IMR-90 (cell line): ENCODE results near the gene ESF1. TPM values are rescaled to one million over a fixed set of nuclear protein-coding genes. Genes with fewer than 3 reads are reported as not detected.

Experiments
- ATAC-seq: fragments of 200-7000 bp; cut with Tn5 transposase; 2 replicates; pipeline ENCODE4 v1.9.1; 2020; ENCODE audit warnings: low read depth, mild to moderate bottlenecking, moderate library complexity
- BruUV-seq: library from RNA; stranded (reverse); fragments of 400-500 nt; replicated peaks from 2 replicates; lab custom pipeline; 2021; lab: Mats Ljungman, UMichigan
- CTCF ChIA-PET: fragments of 300-600 bp; formaldehyde crosslinking; extraction: SDS; loops from one replicate; lab custom pipeline; 2021; ENCODE audit warnings: antibody characterized with exemption; lab: Yijun Ruan, JAX
- POLR2A ChIA-PET: fragments of 300-600 bp; sonication (Branson Sonifier 250); formaldehyde crosslinking; loops from one replicate; lab custom pipeline; 2022; ENCODE audit warnings: antibody characterized with exemption; ENCODE audit not compliant: unreplicated experiment; lab: Charles Lee
- DNase-seq: peaks from one replicate; pipeline ENCODE4 v3.0.0; 2013
- H2AFZ ChIP-seq: replicated peaks from 2 replicates; pipeline ENCODE3; 2013; ENCODE audit warnings: low read length, mild to moderate bottlenecking; ENCODE audit not compliant: poor library complexity
- H2AK5ac ChIP-seq: 2 replicates; pipeline ENCODE4 v1.6.1; 2013; ENCODE audit warnings: low read depth, low read length, inconsistent platforms
- H2AK9ac ChIP-seq: replicated peaks from 2 replicates; pipeline ENCODE3; 2013; ENCODE audit warnings: mild to moderate bottlenecking, low read depth, low read length, moderate library complexity; ENCODE audit not compliant: poor library complexity
- H2BK120ac ChIP-seq: 2 replicates; pipeline ENCODE4 v1.6.1; 2013; ENCODE audit warnings: low read depth, low read length, inconsistent platforms
- H2BK15ac ChIP-seq: 3 replicates; pipeline ENCODE4 v1.6.1; 2013; ENCODE audit warnings: low read depth, low read length, inconsistent platforms
- H2BK20ac ChIP-seq: 2 replicates; pipeline ENCODE4 v1.6.1; 2013; ENCODE audit warnings: low read depth, mild to moderate bottlenecking, inconsistent platforms, low read length, moderate library complexity
- H2BK5ac ChIP-seq: 2 replicates; pipeline ENCODE4 v1.6.1; 2013; ENCODE audit warnings: mild to moderate bottlenecking, low read depth, low read length, inconsistent platforms; ENCODE audit not compliant: poor library complexity, severe bottlenecking
- H3K14ac ChIP-seq: replicated peaks from 2 replicates; pipeline ENCODE4 v1.6.1; 2013; ENCODE audit warnings: low read depth, low read length, inconsistent platforms
- H3K18ac ChIP-seq: 2 replicates; pipeline ENCODE4 v1.6.1; 2013; ENCODE audit warnings: low read depth, low read length, control low read depth
- H3K23ac ChIP-seq: 2 replicates; pipeline ENCODE4 v1.6.1; 2013; ENCODE audit warnings: low read depth, low read length, inconsistent platforms
- H3K27ac ChIP-seq: 2 replicates; pipeline ENCODE4 v1.5.1; 2013; ENCODE audit warnings: mild to moderate bottlenecking, control low read depth, low read length; ENCODE audit not compliant: insufficient read depth
- H3K27me3 ChIP-seq: 2 replicates; pipeline ENCODE4 v1.6.1; 2013; ENCODE audit warnings: low read length; ENCODE audit not compliant: control insufficient read depth, insufficient read depth
- H3K36me3 ChIP-seq: 2 replicates; pipeline ENCODE4 v1.6.1; 2013; ENCODE audit warnings: low read length, mixed read lengths; ENCODE audit not compliant: control insufficient read depth, insufficient read depth
- H3K4ac ChIP-seq: 2 replicates; pipeline ENCODE4 v1.6.1; 2013; ENCODE audit warnings: low read depth, low read length, inconsistent platforms
- H3K4me1 ChIP-seq: 2 replicates; pipeline ENCODE4 v1.6.1; 2013; ENCODE audit warnings: low read length, mixed read lengths; ENCODE audit not compliant: control insufficient read depth, insufficient read depth
- H3K4me2 ChIP-seq: 2 replicates; pipeline ENCODE4 v1.6.1; 2013; ENCODE audit warnings: low read depth, mild to moderate bottlenecking, control low read depth, low read length, moderate library complexity
- H3K4me3 ChIP-seq: 2 replicates; pipeline ENCODE4 v1.5.1; 2013; ENCODE audit warnings: low read depth, mild to moderate bottlenecking, control low read depth, low read length, moderate library complexity; ENCODE audit not compliant: insufficient read depth
- H3K56ac ChIP-seq: 2 replicates; pipeline ENCODE4 v1.6.1; 2013; ENCODE audit warnings: low read length, inconsistent platforms; ENCODE audit not compliant: insufficient read depth; ENCODE audit errors: extremely low read depth
- H3K79me1 ChIP-seq, 2 experiments: 2 replicates each; pipeline ENCODE4 v1.6.1; 2013; ENCODE audit warnings: low read length in 2 of 2, inconsistent platforms in 1 of 2, low read depth in 1 of 2
- H3K9ac ChIP-seq: 2 replicates; pipeline ENCODE4 v1.6.1; 2013; ENCODE audit warnings: low read depth, low read length, control low read depth
- H3K9me1 ChIP-seq: 2 replicates; pipeline ENCODE4 v1.6.1; 2013; ENCODE audit warnings: low read length, inconsistent platforms; ENCODE audit not compliant: insufficient read depth
- H3K9me3 ChIP-seq: 2 replicates; pipeline ENCODE4 v1.6.1; 2013; ENCODE audit warnings: low read length; ENCODE audit not compliant: control insufficient read depth, insufficient read depth
- H4K20me1 ChIP-seq: 2 replicates; pipeline ENCODE4 v1.6.1; 2013; ENCODE audit warnings: low read length, inconsistent platforms; ENCODE audit not compliant: insufficient read depth
- H4K5ac ChIP-seq: 2 replicates; pipeline ENCODE4 v1.6.1; 2013; ENCODE audit warnings: mild to moderate bottlenecking, low read depth, low read length, control low read depth
- H4K8ac ChIP-seq, 2 experiments: 2 replicates each; pipeline ENCODE4 v1.6.1; 2013; ENCODE audit warnings: low read depth in 2 of 2, low read length in 2 of 2, control low read depth in 1 of 2, inconsistent platforms in 1 of 2
- H4K91ac ChIP-seq: 2 replicates; pipeline ENCODE4 v1.6.1; 2013; ENCODE audit warnings: low read depth, low read length, inconsistent platforms; ENCODE audit not compliant: insufficient read depth
- BHLHE40 ChIP-seq: fragments of 150-350 bp; IDR thresholded peaks from 2 replicates; pipeline ENCODE4 v1.6.1; 2016; ENCODE audit warnings: mild to moderate bottlenecking, low read depth, low read length
- ELK1 ChIP-seq: fragments of 150-350 bp; IDR thresholded peaks from 2 replicates; pipeline ENCODE4 v1.6.1; 2016; ENCODE audit warnings: low read depth, mild to moderate bottlenecking, low read length, moderate library complexity, borderline replicate concordance
- POLR2A ChIP-seq: IDR thresholded peaks from 2 replicates; pipeline ENCODE4 v1.6.1; 2012; ENCODE audit warnings: mild to moderate bottlenecking, low read depth, low read length
- USF2 ChIP-seq: fragments of 150-350 bp; IDR thresholded peaks from 2 replicates; pipeline ENCODE4 v1.6.1; 2017; ENCODE audit warnings: mild to moderate bottlenecking, antibody characterized with exemption, low read length, low read depth
- WGBS, 2 experiments: methylation state at CpG; one replicate each; pipeline versions ENCODE4 v1.1.5 to v1.1.7; 2013; ENCODE audit warnings: missing lambda C conversion rate in 2 of 2; ENCODE audit not compliant: insufficient read length in 1 of 2; ENCODE audit errors: extremely low coverage in 2 of 2; 5-methylcytosine and 5-hydroxymethylcytosine counted together
- dilution Hi-C: fragments of 300-500 bp; cut with HindIII; formaldehyde crosslinking; loops from one replicate; pipeline ENCODE4 v1.14.3; 2018; ENCODE audit warnings: low sequenced_read_pairs; ENCODE audit not compliant: unreplicated experiment
- in situ Hi-C: fragments of 300-500 bp; cut with MboI; formaldehyde crosslinking; loops from 3 replicates; pipeline ENCODE4 v1.14.3; 2019; ENCODE audit warnings: low sequenced_read_pairs, inconsistent platforms, mixed read lengths
- intact Hi-C: fragments of 100-400 bp; cut with micrococcal nuclease; formaldehyde crosslinking; loops from 2 replicates; pipeline ENCODE4 v1.10.0; 2022
- polyA plus RNA-seq, 3 experiments: library from polyadenylated mRNA; depleted of rRNA; stranded (reverse); fragments of >200 nt; gene quantifications; 2 replicates each; pipeline ENCODE4 v1.2.3, GENCODE V29; 2012; ENCODE audit warnings: low replicate concordance in 1 of 3
- total RNA-seq: library from RNA; depleted of rRNA; stranded (reverse); fragments of >200 nt; gene quantifications from 2 replicates; pipeline ENCODE4 v1.2.3, GENCODE V29; 2012

The ESF1 gene
- total and polyA plus RNA-seq, 2 of the 4 experiments (the other 2 are of a cell fraction) = 2.6 to 2.7 TPM

DNA sequence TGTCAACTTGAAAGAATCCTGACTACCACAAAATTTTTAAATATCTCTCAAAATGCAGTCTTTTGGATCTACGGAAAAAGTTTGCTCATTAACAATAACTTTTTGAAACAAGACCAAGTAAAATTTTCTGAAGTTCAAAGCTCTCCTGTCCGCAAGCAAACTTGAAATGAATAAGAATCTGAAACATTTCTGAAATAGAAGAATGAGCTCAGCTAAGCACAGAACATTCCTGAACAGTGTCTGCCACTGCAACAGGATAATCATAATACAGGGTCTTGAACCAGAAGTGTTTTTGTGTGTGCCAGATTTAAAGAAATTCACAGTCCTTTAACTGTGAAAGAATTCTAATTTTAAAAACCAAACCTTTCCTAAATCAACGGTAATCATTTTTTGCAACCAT is 96.9 kb downstream of the ESF1 start:
- Histone ChIP-seq H2AFZ (no peak overlapping the region), H4K20me1 (no peaks in the 10 kb centered on the region), H3K18ac (no peak overlapping the region), H3K9me1 (no peaks in the 10 kb centered on the region), H3K4me3 (no peak overlapping the region), H3K27me3 (no peaks in the 10 kb centered on the region), H3K14ac (no peak overlapping the region), H3K36me3 (no peaks in the 10 kb centered on the region), H3K79me1 (no peaks in the 10 kb centered on the region), H2BK120ac (no peak overlapping the region), H3K27ac (no peak overlapping the region), H4K8ac (no peak overlapping the region), H3K9me3 (no peaks in the 10 kb centered on the region), H3K4me2 (no peak overlapping the region), H3K23ac (no peak overlapping the region), H3K4ac (no peak overlapping the region), H3K9ac (no peak overlapping the region), H2AK5ac (no peak overlapping the region), H2BK20ac (no peak overlapping the region), H2BK5ac (no peak overlapping the region), H2AK9ac (no peak overlapping the region), H4K5ac (no peak overlapping the region), H3K56ac (no peak overlapping the region), H3K4me1 (no peaks in the 10 kb centered on the region), H4K91ac (no peak overlapping the region), H2BK15ac (no peak overlapping the region)
- WGBS, 2 experiments = no CpG with 5 or more reads among the region's 3 CpGs
- ChIA-PET CTCF (interaction anchor here (0.6 kb wide), 1 partner anchor 30 kb away, joined by 4 read pairs; no protein-coding TSS in a partner anchor), POLR2A (no interaction called here)
- TF ChIP-seq ELK1 (no peak), USF2 (no peak), BHLHE40 (no peak), POLR2A (no peak)
- DNase-seq (no peak), ATAC-seq (no peak)
- intact Hi-C loops = no loop called here
- BruUV-seq = no TSS peak
- dilution Hi-C loops = no loop called here
- in situ Hi-C loops = no loop called here
